Pulmonary artery endothelial cell (primary cell): ENCODE data around the gene SCAMP2. TPM values are rescaled to one million over a fixed set of nuclear protein-coding genes. Genes with fewer than 3 reads are reported as not detected.

Source experiments
- DNase-seq: peaks from one replicate; pipeline ENCODE4 v3.0.0-alpha.2; 2011; ENCODE audit warnings: low read depth, low spot score
- total RNA-seq: library from RNA; depleted of rRNA; stranded (reverse); fragments of >200 nt; gene quantifications from 2 replicates; pipeline ENCODE4 v1.2.3, GENCODE V29; 2014

Gene SCAMP2
- total RNA-seq, 1 donor from 2014 or later: 18.5 TPM

DNA sequence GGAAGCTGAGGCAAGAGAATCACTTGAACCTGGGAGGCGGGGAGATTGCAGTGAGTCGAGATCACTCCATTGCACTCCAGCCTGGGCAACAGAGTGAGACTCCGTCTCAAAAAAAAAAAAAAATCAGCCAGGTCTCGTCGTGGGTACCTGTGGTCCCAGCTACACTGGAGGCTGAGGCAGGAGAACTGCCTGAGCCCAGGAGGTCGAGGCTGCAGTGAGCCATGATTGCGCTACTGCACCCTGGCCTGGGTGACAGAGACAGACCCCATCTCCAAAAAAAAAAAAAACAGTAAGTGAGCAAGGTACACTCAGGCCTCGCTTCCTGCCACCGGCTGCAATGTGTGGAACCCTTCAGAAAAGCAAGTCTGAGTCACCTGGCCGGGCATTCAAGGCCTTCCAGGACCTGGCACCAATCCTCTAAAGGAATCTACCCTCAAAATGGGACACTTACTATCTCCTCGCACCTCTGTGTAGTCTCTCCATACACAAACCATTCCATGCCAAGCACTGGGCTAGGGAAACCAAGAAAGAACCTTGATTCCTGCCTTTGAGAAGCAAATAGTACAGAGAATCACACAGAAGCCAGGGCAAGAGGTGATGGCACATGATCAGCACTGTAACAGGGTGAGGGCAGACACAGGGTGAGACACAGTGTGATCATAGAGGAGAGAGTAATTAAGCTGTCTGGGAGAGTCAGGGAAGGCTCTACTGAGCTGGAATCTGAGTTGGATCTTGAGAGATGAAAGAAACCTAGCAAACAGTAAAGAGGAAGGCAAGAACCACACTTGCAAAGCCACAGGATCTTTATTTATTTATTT is 9.7 kb downstream of the SCAMP2 start:
- no peak for DNase-seq

DNA sequence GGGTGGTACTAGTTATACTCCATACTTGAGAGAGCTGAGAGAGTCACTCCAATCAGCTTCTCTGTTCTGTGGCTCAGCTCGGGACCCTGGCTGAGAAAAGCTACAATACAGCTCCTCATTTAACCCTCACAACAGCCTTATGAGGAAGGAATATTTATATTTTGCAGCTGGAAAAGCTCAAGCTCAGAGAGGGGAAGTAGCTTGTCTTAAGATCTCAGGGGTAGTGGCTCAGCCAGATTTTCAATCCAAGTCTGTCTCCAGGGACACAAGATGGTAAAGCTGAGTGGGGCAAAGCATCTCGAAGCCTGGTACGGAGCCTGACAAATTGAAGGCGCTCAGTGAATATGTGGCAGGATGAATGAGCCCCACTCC is 14.8 kb downstream of the SCAMP2 start:
- DNase-seq: no peak

DNA sequence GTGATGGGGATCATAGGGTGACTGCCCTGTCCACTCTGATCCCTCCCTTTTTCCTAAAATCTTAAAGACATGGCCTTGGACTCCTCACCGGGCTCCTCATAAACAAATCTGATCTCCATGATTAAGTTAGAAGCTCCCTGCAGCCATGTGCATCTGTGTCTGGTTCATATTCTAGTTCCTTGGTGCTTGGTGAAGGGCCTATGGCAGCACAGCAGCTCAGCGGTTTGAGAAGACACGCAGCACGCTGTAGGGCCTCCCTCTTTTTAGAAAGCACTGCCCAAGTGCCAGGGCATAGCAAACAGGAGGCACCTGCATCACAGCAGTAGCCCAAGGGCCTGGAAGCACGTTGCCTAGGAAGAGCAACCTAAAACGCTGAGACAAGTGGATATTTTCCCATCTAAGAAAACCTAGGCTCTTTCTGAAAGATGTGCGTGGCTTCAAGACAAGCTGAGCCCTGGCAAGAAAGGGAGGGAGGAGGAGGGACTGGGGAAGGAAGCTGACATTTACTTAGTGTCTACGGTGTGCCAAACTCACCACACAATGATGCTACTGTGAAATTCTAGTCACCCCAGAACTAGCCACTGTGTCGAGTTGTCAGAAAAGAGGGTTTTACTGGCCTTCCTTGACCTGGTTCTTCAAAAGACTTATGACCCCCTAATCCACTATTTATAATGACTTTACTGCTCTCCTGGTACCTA is 15.3 kb downstream of the SCAMP2 start:
- DNase-seq: no peak

DNA sequence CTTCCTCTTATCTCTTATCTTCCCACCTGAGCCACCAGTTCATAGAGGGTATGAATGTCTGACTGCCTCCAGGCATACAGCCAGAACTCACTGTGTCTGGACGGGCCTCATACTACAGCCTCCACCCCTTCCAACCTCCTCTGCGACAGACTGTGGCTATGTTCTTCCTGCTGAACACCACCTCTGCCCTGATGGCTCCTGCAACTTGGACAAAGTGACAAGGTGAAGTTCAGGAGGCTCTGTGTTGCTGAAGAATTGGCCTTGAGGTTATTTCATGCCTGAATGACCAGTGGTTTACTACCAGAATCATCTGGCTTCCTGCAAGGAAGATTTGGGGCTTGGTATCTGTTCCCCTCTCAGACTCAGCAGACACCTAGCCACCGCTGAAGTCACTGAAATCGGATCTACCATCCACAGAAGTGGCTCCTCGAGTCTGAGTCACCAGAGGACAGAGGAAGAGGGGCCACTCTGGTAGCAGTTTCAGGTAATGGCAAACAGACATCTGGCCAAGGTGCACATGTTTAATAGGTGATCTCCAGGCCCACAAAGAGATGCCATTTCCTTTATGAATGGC is 16.0 kb downstream of the SCAMP2 start:
- DNase-seq: no peak

DNA sequence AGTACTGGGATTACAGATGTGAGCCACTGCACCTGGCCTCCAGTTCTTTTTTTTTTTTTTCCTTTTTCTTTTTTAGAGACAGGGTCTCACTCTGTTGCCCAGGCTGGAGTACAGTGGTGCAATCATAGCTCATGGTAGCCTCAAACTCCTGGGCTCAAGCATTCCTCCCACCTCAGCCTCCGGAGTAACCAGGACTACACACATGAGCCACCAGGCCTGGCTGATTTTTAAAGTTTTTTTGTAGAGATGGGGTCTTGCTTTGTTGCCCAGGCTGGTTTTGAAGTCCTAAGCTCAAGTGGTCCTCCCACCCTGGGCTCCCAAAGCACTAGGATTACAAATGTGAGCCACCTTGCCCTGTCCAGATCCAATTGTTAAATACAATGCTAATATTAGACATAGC is 16.6 kb downstream of the SCAMP2 start:
- DNase-seq: no peak

DNA sequence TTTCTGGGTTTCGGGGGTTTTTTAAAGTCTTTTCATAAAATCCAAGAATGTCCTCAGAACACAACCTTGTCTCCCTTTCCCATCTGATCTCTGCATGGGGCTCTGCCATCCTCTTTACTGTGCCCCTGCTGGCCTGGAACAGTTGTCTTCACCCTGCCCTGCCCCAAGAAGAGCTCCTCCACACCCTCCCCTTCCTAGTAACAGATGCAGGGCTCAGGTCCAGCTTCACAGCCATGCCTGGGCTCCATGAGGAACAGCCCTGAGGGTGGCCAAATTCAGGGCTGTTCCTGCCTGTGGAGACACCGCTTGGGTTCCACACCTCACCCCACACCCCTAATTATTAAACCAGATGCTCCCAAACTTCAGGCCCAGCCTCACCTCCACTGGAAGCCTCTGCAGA is 17.3 kb downstream of the SCAMP2 start:
- no peak for DNase-seq

DNA sequence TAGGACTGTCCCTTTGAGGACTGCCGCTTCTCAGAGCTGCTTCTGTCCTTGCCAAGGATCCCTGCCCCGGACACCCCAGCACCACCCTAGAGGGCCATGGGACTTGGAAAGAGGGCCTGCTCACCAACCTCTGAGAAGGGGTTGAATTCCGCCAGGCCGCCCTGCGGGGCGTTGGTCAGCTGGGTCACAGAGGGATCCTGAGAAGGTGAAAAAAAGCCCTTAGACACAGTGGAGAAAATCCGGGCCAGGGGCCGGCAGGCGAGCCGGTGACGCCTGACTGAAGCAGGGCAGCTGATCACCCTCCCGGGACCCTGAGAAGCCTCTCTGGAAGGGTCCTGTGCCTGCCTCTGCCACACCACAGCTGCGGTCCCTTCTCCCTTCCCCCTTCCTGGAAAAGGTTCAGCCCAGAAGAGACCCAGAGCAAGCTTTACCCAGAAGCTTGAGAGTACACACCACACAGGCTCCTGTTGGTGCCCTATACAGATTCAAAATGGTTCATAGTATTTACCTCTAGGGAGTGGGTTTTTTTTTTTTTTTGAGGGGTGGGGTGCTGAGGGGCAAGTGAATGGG is 18.6 kb downstream of the SCAMP2 start:
- DNase-seq: no peak

DNA sequence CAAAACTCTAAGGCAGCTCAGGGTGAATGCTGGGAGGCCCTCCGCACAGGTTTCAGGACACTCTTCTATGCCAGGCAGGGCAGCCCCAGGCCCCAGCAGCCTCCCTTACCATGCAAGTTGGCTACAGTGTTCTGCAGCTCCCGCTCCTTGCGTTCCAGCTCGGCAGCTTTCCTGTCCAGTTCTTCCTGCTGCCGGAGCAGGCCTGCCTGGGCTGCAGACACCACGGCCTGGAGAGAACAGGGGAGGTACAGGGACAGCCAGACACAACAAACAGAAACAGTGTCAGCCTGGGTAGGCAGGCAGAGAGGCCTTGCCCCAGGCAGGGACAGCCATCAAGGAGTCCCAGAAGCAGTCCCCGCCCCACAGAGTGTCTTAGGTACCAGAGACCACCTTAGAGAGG is 21.2 kb downstream of the SCAMP2 start:
- DNase-seq: no peak

DNA sequence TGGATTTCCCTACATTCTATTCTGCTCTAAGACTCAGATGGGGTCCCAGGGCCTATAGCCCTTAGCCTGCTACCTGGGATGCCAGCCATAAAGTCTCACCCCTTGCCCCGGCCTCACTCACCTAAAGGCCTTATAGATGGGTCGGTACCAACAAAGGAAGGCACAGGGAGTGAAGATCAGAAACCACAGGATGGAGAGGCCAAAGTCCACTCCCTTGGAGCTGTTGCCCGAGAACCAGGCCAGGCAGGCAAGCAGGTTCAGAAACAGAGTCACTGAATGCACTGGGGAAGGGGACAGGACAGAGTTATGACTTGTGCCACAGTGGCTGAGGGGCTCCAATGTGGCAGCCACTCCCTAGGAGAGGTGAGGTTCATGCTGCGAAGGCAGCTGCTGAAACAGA is 22.8 kb downstream of the SCAMP2 start:
- no peak for DNase-seq

DNA sequence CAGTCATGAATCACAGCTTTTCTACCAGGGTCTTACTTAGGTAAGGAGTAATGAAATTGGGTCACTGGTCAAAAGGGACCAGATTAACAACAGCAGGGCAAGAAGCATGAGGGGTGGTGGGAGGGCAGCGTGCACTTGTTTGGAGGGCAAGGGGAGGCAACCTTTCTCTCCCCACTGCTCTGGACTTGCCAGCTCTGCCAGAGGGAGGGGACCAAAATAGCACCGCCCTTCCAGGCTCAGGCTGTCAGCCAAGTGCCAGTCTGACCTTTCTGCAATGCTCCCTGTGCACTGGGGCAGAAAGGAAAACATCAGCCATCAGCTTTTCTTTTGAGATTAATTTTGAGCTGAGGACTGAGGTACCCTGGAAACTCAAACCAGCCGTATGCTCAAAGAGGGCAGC is 25.7 kb downstream of the SCAMP2 start:
- DNase-seq: no peak

DNA sequence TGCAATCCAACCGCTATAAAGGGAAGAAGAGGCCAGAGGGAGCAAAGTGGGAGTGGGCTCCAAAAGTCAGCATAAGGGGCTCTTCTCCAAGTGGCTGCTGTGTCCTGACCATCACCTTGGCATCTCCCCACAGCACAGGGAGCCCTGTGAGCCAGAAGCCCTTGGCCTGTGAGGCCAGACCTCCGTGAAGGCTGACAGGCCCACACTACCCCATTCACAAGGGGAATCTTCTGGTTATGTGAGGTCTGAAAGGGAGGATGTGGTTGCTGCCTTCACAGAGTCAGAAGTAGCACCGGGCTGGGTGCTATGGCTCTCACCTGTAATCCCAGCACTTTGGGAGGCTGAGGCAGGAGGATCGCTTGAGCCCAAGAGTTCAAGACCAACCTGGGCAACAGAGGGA is 27.6 kb downstream of the SCAMP2 start:
- no peak for DNase-seq

DNA sequence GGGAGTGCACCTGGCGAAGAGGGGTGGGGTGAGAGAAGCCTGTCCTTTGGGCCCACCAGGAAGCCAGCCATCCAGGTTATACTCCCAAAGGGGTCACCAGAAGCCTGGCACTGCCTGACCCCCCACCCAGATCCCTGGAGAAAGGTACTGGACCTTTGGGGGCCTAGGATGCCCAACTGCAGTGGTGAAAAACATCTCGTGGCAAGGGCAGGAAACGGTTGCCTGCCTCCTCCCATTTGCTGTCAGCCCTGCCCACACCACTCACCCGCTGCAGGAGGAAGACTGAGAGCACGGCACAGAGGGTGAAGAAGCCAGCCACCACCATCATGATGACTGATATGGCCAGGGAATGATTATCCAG is 28.0 kb downstream of the SCAMP2 start:
- no peak for DNase-seq

DNA sequence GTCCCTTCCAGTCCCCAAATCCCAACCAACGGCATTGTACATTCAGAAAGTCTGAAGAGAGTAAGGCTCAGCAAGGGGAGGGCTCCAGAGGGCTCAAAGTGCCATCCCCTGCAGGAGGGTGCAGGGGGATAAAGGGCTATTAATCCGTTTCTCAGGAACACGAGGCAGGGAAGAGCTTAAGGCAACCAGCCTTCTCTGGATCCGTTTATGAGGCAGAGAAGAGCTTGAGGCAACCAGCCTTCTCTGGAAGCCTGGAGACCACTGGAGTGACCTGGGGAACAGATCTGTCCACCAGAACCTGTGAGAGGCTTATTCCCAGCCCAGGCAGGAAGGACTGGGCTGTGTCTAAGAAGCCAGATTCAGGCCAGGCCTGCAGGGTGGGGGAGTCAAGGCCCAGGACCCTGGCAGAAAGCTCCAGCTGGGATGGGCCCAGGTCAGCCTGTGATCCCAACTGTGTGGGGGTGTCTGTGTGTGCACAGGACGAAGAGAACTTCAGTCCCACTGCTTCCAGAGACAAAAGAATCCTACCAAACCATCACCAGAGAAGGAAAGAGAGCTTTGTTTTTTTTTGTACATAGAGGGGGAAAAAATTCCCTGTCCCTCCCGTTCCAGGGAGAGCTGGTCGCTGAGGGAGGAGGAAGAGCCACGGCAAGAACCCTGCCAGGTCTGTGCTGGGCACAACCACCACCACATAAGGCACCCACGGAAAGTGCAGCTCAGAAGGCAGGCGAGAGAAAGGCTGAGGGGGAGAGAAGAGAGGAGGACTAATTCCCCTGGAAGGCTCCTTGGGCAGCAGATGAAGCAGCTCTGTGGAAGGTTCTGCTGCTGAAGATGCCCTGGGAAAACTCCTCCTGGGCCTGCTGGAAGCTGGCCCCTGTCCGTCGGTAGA is 28.6 kb downstream of the SCAMP2 start:
- DNase-seq: no peak

DNA sequence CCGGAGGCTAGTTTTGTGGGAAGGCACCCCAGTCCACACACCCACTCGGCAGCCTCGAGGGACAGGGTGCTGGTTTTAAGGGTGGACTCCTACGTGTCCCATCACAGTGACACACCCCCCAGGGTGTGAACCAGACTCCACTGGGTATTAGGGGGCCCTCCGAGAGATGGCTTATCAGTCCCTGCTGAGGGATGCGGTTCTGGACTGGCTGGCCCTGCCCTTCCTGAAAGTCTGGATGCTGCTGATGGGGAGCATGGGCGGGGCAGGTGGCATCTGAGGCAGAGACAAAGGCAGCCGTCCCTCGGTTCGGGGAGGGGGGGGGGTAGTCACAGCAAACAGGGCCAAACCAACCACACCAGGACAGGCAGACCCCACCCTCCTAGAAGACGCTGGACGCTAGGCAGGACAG is 29.3 kb downstream of the SCAMP2 start:
- DNase-seq: no peak

DNA sequence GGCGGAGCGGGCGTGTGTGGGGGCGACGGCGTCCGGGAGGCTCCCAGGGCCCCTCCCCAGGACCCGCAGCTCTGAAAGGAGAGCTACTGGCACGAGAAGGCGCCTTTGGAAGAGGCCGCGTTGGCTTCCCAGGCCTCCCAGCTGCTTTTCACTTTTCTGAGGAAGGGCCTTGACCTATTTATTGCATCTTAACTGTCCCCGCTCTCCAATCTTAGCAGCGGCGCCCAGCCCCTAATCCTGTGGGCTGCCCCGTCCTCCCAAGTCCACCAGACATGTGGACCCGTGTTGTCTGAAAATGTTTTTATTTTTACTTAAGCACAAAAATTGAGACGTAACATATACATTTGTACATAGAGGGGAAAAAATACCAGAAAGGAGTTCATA is 29.7 kb downstream of the SCAMP2 start:
- DNase-seq: no peak

DNA sequence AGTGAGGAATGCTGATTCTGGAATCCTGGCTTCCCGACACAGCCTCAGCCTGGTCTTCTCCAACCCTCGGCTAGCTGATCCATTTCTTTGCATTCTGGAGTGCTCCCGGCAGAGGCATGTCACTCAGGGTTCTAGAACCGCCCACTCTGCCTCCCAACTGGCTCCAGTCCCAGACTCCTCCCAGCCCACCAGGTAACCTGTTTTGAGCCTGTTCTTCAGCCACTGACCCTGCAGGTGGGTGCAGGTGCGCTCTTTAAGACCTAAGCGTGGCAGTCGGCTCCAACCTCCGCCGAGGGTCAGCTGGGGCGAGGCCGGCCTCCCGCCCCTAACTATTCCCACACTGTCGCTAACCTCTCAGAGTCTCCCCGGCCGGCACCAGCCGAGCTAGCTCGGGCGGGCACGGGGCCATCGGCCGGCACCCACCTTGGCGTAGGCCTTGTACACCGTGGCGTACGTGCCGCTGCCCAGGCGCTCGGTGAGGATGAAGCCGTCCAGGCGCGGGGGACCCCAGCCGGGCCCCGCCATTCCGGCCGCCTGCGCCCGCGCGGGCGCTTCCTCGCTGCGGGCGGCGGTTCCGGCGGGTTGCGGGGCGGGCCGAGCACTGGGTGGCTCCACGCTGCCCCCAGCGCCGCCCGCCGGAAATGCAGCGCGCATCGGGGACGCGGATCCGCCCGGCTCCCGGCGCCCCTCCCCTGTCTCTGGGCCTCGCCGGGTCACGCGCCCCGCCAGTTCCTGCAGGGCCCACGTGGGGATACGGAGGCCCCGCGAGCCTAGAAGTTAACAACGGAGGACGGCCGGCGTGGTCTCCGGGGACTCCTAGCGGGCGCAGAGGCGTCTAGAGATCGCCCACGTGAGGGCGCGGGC is 30.4 kb downstream of the SCAMP2 start, which contains the start of gene ULK3:
Gene ULK3 (minus strand): TSS at position 576 of the 864 bp plus-strand sequence. CDS start 51 bp downstream, at position 525.
- peak; percentile 39 for DNase-seq

DNA sequence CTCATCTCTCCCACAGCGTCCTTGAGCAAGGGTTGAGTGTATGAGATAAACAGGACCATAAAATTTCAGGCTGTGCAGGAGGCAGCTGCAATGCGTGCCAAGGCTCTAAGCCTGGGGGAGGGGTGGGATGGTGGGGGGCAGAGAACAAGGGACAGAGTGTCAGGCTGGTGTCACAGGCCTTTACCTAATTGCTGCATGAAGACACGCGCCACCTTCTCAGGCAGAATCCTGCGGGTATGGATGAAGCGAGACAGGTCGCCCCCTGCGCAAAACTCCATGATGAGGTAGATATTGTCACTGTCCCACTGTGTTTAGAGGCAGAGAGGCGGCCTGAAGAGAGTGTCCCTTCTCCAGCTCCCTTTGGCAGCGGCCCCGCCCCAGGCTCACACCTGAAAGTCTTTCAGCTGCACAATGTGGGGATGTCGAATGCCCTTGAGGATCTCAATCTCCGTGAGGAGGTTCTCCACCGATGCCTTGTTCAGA is 31.2 kb downstream of the SCAMP2 start:
- no peak for DNase-seq

DNA sequence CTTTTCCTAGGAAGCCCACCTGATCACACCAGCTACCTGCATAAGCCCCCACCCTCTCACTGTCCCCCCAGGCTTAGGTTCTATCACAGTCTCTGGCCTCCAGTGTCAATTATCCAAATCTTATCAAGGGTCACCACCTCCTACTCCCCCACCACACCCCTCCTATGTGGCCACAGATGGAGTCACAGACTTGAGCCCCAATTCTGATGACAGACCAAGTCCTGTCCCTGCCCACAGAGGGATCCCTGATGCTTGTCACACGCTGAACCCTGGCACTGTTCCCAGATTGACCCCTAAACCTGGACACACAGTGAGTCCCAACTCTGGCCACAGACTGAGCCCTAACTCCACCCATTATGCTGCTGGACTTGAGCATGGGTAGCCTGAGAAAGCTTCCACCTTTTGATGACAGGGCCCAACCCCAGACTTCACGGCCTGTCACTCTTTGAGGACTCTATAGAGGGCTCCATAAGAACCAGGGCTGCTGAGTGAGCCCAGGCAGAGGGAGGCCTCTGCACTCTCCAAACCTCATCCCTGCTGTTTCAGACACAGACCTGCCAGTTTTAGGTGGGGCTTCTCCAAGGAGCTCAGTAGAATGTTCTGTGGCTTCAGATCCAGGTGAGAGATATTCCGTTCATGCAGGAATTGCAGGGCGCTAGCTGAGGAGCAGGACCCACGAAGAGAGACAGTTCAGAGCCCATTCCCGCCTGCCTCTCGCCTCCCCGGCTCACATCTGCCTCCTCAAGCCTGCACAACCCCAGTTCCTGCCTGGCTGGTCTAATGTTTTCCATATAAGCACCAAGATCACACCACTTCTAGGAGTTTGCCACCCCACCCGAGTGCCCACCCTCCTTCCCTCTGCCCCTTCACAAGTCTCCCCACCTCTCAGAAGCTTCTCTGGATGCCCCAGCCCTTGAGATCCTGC is 32.1 kb downstream of the SCAMP2 start:
- DNase-seq: no peak
